GM18873 (cell line): ENCODE measurements around the gene AS3MT.
"Not testable (repeated sequence)": the region's sequence is repeated elsewhere in the genome, so short reads cannot be mapped to it uniquely, and the experiment has no call there.

Source experiments
- ATAC-seq: cut with Tn5 transposase; IDR thresholded peaks from one replicate; pipeline ENCODE4 v1.9.1; 2021; ENCODE audit warnings: mild to moderate bottlenecking, moderate library complexity, moderate number of reproducible peaks; ENCODE audit not compliant: unreplicated experiment, low FRiP score

Gene AS3MT, protein sequence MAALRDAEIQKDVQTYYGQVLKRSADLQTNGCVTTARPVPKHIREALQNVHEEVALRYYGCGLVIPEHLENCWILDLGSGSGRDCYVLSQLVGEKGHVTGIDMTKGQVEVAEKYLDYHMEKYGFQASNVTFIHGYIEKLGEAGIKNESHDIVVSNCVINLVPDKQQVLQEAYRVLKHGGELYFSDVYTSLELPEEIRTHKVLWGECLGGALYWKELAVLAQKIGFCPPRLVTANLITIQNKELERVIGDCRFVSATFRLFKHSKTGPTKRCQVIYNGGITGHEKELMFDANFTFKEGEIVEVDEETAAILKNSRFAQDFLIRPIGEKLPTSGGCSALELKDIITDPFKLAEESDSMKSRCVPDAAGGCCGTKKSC

DNA sequence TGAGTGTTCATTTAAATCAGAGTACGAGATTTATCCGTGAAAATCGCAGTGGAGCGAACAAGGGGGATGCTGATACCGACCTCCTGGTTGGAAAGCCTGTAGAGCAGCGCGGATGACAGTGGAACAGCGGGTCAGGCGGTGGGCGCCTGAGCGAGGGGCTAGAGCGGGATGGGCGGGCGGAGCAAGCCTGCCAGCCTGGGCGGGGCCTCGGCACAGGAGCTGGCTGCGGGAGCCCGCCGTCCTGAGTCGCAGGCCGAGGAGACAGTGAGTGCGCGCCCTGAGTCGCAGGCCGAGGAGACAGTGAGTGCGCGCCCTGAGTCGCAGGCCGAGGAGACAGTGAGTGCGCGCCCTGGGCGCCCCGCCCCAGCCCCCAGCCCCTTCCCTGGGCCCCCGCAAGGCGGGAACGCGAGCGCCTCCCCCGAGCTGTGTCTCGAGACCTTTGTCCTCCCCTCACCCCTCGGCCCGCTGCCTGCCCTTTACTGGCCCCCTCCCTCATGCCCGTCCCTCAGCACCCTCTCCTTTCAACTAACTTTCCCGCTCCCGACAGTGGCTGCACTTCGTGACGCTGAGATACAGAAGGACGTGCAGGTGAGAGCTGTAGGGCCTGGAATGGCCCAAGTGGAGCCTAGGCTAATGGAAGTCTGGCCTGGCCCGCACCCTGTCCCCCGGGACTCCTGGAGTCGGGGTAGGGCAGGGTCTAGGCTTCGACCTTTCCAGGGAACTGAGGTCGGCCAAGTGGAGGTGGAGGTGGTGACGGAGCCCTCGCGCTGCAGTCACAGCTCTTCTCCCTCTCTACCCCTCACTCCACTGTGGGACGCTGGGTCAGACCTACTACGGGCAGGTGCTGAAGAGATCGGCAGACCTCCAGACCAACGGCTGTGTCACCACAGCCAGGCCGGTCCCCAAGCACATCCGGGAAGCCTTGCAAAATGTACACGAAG lies at the start of gene AS3MT:
Gene AS3MT, plus strand, starts transcription at position 213 of the 941 bp plus-strand sequence. Its CDS starts 123 bp downstream, at position 336.
- ATAC-seq, result no peak

DNA sequence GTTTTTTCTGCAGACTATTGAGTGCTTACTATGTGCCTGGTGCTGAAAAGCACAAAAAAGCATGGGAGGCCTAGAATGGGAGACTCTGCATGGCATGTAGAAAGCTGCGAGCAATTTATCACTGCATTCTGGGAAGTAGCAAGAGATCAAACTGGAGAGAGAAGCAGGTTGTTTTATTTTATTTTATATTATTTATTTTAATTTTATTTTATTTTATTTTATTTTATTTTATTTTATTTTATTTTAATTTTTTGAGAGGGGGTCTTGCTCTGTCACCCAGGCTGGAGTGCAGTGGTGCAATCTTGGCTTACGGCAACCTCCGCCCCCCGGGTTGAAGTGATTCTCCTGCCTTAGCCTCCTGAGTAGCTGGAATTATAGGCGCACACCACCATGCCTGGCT lies 49.3 kb upstream of the AS3MT start:
- not testable (repeated sequence) for ATAC-seq

DNA sequence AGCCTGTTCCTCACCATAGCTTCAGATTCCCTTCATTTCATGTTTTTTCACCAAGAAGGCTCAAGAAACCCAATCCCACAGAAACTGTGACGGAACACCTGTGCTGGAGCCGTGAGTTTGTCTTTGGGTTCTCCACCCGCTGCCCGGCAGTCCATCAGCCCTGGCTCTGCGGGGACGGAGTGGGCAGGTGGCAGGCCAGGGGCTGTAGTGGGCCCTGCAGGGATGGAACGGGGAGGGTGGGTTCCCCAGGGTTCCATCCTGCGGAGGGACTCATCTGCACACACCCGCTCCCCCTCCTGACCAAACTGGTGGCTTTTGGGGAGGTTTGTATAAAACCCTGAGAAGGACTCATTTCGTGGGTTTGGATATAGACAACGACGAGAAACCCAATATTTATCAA lies 47.0 kb upstream of the AS3MT start:
- ATAC-seq, result no peak

DNA sequence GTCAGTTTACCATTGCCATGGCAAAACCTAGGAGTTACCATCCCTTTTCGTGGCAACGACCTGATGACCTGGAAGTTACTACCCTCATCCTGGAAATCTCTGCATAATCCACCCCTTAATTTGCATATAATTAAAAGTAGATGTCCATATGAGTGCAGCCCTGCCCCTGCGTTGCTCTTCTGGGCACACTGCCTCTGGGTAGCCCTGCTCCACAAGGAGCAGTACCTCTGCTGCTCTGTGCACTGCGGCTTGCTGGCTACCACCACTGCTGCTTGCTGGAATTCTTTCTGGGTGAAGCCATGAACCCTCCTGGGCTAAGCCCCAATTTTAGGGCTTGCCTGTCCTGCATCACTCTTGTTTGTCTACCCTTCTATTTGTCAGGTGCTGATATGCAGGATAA lies 44.6 kb upstream of the AS3MT start:
- no peak for ATAC-seq

DNA sequence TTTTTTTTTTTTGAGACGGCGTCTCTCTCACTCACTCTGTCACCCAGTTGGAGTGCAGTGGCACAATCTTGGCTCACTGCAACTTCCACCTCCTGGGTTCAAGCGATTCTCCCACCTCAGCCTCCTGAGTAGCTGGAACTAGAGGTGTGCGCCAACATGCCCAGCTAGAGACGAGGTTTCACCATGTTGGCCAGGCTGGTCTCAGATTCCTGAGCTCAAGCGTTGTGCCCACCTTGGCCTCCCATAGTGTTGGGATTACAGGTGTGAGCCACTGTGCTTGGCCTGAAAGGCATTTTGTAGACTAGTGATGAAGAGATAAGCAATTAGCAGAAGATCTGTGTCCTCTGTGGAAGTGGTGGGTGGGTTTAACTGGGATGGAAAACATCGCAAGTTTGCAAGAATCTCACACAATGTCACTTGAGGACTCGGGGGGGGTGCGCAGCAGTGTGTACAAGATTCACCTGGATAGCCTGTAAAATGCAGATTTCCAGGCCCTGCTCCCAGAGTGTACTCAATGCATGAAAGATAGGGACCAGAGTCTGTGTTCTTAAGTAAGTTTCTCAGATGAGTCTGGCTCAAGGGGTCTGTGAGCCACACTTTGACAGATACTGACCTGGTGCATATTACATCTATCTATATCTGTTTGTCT lies 43.0 kb upstream of the AS3MT start:
- no peak for ATAC-seq

DNA sequence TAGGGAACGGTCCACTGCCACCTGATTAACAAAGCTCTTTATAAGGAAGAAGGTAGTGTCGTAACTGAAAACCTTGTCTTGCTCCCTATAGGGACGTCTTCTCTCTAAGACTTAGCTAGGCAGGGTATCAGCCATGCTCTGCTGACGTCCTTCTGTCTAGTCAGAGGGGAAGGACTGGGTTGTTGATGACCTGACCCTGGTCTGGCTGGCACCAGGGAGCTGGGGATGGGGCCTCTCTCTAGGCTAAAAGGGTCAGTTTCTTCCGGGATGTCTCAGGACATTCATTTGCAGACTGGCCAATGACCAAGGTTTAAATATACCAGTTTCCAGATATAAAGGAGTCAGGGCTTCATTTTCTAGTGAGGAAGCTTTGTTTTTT lies 41.7 kb upstream of the AS3MT start:
- no peak for ATAC-seq

DNA sequence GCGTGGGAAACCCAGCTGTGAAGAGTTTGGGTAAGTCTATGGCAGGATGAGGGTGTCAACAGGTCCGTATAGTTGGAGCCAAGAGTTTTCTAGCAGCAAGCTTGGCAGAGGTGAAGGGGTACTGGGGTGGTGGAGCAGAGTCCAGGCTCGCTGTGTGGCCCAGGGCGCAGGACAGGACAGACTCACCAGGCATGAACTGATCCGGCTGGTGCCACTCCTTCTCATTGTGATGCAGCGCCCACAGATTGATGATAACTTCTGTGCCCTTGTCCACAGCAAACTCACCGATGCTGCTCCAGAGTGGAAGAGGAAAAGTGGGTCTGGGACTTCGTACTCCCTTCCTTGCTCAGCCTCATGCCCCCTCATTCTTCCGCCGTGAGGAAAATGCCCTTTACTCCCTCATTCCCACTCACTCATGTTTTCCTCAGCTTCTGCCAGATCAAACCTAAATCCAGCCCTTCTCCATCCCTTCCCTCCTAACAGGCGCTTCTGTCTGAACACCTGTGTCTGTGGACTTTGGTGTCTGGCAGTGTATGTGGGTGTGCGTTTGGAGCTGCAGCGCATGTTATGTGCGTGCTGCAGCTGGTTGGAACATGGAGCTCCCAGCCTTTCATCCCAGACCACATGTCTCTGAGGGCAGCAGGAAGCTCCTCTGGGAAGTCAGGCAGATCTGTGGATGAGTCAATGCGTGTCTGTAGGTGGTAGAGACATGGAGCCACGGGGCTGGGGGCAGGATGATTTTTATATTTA lies 37.8 kb upstream of the AS3MT start:
- ATAC-seq, result no peak

DNA sequence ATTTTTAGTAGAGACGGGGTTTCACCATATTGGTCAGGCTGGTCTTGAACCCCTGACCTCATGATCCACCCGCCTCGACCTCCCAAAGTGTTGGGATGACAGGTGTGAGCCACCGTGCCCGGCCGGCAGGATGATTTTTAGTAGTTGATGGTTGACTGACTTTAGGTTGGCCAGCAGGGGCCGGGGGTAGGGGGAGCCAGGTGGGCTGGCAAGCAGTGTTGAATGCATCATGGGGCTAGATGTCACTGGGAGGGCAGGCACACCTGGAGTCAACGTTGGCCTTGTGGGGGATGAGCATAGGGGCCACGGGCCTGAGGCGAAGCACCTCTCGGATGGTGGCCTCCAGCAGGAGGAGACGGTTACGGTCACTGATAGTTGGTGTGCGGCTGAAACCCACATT lies 37.0 kb upstream of the AS3MT start:
- ATAC-seq, result no peak

DNA sequence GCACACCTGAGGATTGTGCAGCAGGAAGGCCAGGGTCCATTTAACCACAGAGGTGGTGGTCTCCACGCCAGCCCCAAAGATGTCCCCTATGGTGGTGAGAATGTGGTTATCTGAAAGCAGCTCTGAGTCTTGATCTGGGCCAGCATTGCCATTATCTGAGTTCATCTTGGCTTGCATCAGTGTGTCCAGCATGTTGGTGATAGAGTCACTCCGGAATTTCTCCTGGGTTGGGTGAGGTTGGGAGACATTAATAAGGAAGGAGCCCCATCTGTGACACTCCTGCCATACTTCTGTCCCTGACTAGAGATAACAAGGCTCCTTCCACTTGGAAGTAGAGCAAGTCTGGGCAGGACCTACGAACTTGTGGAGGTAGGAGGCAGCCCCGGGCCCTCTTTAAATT lies 36.3 kb upstream of the AS3MT start:
- no peak for ATAC-seq

DNA sequence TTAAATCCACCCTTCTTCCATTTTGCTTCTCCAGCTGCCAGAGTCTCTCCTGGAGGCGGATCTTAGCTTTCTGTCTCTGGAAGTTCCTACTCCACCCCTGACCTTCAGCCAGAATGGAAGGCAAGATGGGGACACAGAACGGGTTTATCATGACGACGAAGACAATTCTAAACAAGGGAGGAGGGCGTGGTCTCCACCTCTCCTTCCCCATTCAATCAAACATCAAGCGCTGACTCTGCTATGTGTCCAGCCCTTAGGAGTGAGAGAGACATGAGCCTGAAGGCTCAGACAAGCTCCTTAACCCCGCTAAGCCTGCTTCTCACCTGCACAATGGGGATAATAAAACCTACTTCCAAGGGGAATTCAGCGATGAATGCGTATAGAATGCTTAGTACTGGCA lies 35.1 kb upstream of the AS3MT start:
- ATAC-seq, result no peak

DNA sequence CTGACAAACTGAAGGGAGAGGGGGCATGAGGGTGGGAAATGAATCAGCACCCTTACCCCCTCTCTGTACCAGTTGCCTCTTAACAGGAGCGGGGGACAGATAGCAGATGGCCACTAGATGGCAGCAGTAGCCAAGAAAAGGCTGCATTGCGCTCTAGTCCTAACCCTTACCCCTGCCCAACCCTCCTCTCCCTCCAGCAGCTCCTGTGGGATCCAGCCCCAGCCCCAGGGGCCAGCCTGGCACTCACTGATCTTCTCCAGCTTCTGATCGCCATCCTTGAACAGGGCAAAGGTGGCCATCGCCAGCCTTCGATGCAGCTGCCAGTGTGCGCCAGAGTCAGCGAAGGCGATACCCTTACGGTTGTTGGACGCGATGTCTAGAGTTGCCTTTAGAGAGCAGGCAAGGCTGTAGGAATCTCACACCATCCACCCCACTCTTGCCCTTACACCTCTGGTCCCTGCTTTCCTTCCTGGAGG lies 34.2 kb upstream of the AS3MT start:
- ATAC-seq, result no peak

DNA sequence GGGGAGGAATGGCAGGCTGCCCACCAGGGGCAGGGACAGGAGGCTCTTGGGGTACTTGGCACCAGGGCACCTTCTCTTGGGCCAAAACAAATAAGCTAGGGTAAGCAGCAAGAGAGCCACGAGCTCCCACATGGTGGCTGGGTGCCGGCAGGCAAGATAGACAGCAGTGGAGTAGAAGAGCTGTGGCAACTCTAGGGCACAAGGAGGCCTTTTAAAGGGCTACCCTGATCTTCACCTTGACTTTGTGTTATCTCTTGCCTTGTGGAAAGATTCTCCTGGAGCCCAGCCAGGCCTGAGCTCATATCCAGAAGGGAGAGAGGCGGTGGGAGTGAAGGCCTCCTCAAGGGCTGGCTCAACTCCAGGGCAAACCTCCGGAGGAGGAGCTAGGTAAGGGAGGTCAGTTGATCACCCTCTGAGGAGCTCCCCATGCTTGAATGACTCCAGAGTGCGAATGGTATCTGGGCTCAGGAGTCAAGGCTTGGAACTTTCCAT lies 32.0 kb upstream of the AS3MT start, which contains the start of gene CYP17A1:
Gene CYP17A1, minus strand, starts transcription at position 184 of the 492 bp plus-strand sequence. Its CDS starts 52 bp downstream, at position 132.
- ATAC-seq, result no peak

DNA sequence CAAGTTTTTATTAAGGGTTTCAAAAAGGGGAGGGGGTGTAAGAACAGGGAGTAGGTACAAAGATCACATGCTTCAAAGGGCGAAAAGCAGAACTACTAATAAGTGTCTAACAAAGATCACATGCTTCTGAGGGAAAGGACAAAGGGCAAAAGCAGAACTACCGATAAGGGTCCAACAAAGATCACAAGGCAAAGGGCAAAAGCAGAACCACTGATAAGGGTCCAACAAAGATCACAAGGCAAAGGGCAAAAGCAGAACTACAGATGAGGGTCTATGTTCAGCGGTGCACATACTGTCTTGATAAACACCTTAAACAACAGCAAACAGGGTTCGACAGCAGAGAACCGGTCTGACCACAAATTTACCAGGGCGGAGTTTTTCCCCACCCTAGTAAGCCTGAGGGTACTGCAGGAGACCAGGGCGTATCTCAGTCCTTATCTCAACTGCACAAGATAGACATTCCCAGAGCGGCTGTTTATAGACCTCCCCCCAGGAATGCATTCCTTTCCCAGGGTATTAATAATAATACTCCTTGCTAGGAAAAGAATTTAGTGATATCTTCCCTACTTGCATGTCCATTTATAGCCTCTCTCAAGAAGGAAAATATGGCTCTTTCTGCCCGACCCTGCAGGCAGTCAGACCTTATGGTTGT lies 30.9 kb upstream of the AS3MT start:
- ATAC-seq, result not testable (repeated sequence)

DNA sequence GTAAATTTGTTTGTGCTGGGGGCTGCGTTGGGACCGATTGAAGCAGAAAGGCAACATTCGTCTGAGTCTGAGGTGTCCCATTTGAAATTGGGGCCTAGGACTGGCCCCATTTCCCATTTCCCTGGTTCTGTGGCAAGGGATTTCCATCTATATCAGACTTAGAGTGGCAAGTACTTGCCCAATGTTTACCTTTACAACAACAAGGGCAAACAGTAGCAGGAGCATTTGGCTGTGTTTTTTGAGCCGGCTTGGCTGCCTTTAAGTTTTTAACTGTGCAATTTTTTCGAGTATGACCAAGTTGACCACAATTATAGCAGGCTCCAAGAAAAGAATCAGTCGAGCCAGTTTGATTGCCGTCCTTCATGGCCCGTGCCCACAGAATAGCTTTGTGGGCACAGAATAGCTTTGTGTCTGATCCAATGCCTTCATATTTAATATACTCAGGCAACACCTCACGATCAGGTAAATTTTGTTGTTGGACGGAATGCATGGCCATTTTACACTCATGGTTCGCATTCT lies 27.4 kb upstream of the AS3MT start:
- no peak for ATAC-seq

DNA sequence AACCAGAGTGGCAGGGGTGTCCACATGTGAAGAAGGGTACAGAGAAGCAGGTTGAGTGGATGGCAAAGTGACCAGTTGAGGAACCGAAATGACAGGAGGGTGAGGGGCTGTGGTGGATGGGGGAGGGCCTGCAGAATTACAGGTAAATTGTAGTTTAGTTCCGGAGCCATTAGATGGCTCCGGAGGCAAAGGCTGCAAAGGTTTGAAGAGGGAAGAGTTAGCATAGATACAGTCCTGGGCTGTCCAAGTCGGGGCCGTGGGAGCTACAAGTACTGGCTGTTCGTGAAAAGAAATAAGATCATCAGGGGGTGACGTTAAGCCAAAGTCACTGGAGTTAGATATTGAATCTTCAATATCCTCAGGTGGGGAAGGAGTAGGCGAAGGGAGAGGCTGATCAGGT lies 26.1 kb upstream of the AS3MT start:
- ATAC-seq, result not testable (repeated sequence)

DNA sequence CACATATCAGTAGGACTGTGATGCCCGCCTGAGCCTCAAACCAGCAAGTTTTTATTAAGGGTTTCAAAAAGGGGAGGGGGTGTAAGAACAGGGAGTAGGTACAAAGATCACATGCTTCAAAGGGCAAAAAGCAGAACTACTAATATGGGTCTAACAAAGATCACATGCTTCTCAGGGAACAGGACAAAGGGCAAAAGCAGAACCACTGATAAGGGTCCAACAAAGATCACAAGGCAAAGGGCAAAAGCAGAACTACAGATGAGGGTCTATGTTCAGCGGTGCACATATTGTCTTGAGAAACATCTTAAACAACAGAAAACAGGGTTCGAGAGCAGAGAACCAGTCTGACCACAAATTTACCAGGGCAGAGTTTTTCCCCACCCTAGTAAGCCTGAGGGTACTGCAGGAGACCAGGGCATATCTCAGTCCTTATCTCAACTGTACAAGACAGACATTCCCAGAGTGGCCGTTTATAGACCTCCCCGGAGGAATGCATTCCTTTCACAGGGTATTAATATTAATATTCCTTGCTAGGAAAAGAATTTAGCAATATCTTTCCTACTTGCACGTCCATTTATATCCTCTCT lies 25.0 kb upstream of the AS3MT start:
- ATAC-seq, result not testable (repeated sequence)

DNA sequence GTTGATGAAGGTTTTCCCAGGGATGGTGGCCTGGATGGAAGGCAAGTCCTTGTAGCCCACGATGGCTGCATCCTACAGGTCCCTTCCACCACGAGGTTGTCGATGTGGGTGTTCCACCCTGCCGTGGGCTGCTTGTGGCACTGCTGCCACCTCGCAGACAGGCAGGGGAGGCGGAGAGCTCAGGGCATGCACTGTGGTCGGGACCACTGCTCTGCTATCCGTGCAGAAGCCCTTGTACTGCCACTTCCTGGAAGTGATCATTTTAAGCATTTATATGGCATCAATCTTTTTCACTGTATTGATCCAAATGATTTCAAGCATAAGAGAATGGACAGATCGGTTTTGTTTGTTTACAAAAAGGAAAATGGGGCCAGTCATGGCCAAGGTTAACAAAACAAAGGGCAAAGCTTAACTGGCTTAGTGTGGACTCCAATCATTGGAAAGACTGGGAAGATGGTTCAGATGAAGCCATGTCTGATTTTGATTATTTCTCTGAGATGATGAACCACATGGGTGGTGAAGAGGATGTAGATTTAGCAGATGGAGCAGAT lies 23.8 kb upstream of the AS3MT start:
- ATAC-seq, result no peak

DNA sequence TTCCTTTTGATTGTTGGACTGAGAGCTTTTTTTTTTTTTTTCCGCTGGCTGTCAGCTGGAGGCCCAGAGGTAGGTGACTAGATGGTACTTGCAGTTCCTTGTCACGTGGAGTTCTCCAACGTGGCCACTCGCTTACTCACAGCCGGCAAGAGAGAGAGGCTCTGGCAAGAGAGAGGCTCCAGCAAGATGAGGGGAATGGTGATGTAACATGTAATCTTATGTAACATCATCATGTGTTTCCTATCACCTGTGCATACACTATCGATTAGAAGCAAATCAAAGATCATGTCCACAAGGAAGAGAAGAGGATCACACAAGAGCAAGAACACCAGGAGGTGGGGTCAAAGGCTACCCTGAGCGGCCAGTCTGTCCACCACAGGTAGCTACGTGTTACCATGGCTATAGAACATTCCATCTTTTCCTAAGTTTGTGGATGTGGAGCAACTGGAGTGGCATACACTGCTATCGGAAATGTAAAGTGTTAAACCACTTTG lies 19.2 kb upstream of the AS3MT start:
- no peak for ATAC-seq
